IPS-NIHi11 (cell line): ENCODE results near the gene RPS6KB1.
"Not testable (repeated sequence)": the region's sequence is repeated elsewhere in the genome, so short reads cannot be mapped to it uniquely, and the experiment has no call there.

ENCODE experiments used
- DNase-seq: peaks from one replicate; pipeline ENCODE4 v3.0.0; 2012; ENCODE audit warnings: mixed read lengths, low spot score

Gene RPS6KB1

GRCh38 chr17:59941131-59941530 lies 48.2 kb downstream of the RPS6KB1 start:
- DNase-seq = no peak

GRCh38 chr17:59946433-59946832 lies 53.5 kb downstream of the RPS6KB1 start:
- not testable (repeated sequence) for DNase-seq

- DNase-seq = not testable (repeated sequence)
Observed at GRCh38 chr17:59947310-59947709, 54.4 kb downstream of the RPS6KB1 start.

- DNase-seq = no peak
Observed at GRCh38 chr17:59950049-59950448, 57.1 kb downstream of the RPS6KB1 start.

GRCh38 chr17:59954856-59955255 lies 61.9 kb downstream of the RPS6KB1 start:
- no peak for DNase-seq

- DNase-seq = not testable (repeated sequence)
Observed at GRCh38 chr17:59959574-59959973, 66.7 kb downstream of the RPS6KB1 start.

GRCh38 chr17:59962739-59963318 lies 69.9 kb downstream of the RPS6KB1 start:
- DNase-seq = no peak

- DNase-seq = peak; percentile 41
Observed at GRCh38 chr17:59963738-59964481, 71.0 kb downstream of the RPS6KB1 start.

GRCh38 chr17:59964482-59965328 lies 71.8 kb downstream of the RPS6KB1 start, which contains the start of gene RNFT1:
Gene RNFT1, minus strand, starts transcription at chr17:59964740. Its CDS starts 77 bp downstream, at chr17:59964663.
- peak; percentile 98 for DNase-seq

GRCh38 chr17:59971771-59972170 lies 78.8 kb downstream of the RPS6KB1 start:
- DNase-seq = not testable (repeated sequence)

- DNase-seq = no peak
Observed at GRCh38 chr17:59972778-59973177, 79.9 kb downstream of the RPS6KB1 start.

GRCh38 chr17:59973483-59973882 lies 80.6 kb downstream of the RPS6KB1 start:
- not testable (repeated sequence) for DNase-seq

GRCh38 chr17:59975166-59975565 lies 82.2 kb downstream of the RPS6KB1 start:
- DNase-seq = not testable (repeated sequence)

- DNase-seq = not testable (repeated sequence)
Observed at GRCh38 chr17:59996608-59997007, 103.7 kb downstream of the RPS6KB1 start.
